K562 (cell line): ENCODE results near the gene HNRNPU. TPM values are rescaled to one million over a fixed set of nuclear protein-coding genes. Genes with fewer than 3 reads are reported as not detected.

Source experiments
- CSDE1 ChIP-seq, 2 experiments: fragments of 450-650 bp; IDR thresholded peaks; 2 replicates each; pipeline ENCODE4 v1.6.1; 2016; ENCODE audit warnings: mild to moderate bottlenecking in 1 of 2
- EHMT2 ChIP-seq: fragments of 450-650 bp; IDR thresholded peaks from 2 replicates; pipeline ENCODE4 v1.6.1; 2018; ENCODE audit warnings: antibody characterized with exemption
- ETV5 ChIP-seq: sonication (generic); formaldehyde crosslinking; IDR thresholded peaks from 2 replicates; pipeline ENCODE4 v1.4.0; 2020; ENCODE audit warnings: low read depth, mild to moderate bottlenecking, missing genetic modification reagents
- FOXK2 ChIP-seq, 2 experiments: fragments of 450-650 bp; IDR thresholded peaks in 1 of 2; conservative IDR thresholded peaks in 1 of 2; 2 replicates each; pipeline ENCODE4 v1.6.1; 2016; ENCODE audit warnings: low read depth in 2 of 2, mild to moderate bottlenecking in 1 of 2
- GATAD2B ChIP-seq: fragments of 450-650 bp; IDR thresholded peaks from 2 replicates; pipeline ENCODE4 v1.6.1; 2017; ENCODE audit warnings: mild to moderate bottlenecking, borderline replicate concordance
- JUN ChIP-seq, 2 experiments: sonication (generic) in 1 of 2; formaldehyde crosslinking in 1 of 2; IDR thresholded peaks; 2 replicates each; pipeline versions ENCODE4 v1.6.1 to v1.8.0; 2012 to 2022; ENCODE audit warnings: borderline replicate concordance in 2 of 2, mild to moderate bottlenecking in 2 of 2, improper control_type of control experiment in 1 of 2, low read depth in 1 of 2, low read length in 1 of 2, missing genetic modification reagents in 1 of 2
- MIER1 ChIP-seq: fragments of 450-650 bp; IDR thresholded peaks from 2 replicates; pipeline ENCODE4 v1.6.1; 2016; ENCODE audit warnings: antibody characterized with exemption, mild to moderate bottlenecking, low read depth
- PYGO2 ChIP-seq: fragments of 450-650 bp; IDR thresholded peaks from 2 replicates; pipeline ENCODE4 v1.6.1; 2016; ENCODE audit warnings: mild to moderate bottlenecking, missing genetic modification characterization, moderate library complexity, missing compliant biosample characterization
- RB1 ChIP-seq: fragments of 450-650 bp; IDR thresholded peaks from 2 replicates; pipeline ENCODE4 v1.6.1; 2017; ENCODE audit warnings: low read depth, mild to moderate bottlenecking
- RBFOX2 ChIP-seq: fragments of 200-400 bp; formaldehyde crosslinking; IDR thresholded peaks from 2 replicates; pipeline ENCODE4 v1.6.1; 2017; ENCODE audit warnings: low read depth, mild to moderate bottlenecking, low read length, moderate library complexity
- SUPT5H ChIP-seq: fragments of 450-650 bp; IDR thresholded peaks from 2 replicates; pipeline ENCODE4 v1.6.1; 2016
- TFAM ChIP-seq: fragments of 250-450 bp; sonication (Bioruptor Pico); conservative IDR thresholded peaks from 2 replicates; pipeline ENCODE4 v1.5.0; 2021; ENCODE audit warnings: mild to moderate bottlenecking, moderate library complexity
- TGIF2 ChIP-seq: sonication (generic); formaldehyde crosslinking; IDR thresholded peaks from 2 replicates; pipeline ENCODE4 v1.8.1; 2022; ENCODE audit warnings: mild to moderate bottlenecking, missing genetic modification reagents, moderate library complexity
- ZBTB8A ChIP-seq: fragments of 450-650 bp; IDR thresholded peaks from 2 replicates; pipeline ENCODE4 v1.6.1; 2018; ENCODE audit warnings: mild to moderate bottlenecking, moderate library complexity; ENCODE audit not compliant: partially characterized antibody
- ZNF165 ChIP-seq: fragments of 250-450 bp; sonication (Bioruptor Pico); IDR thresholded peaks from 2 replicates; pipeline ENCODE4 v1.4.0; 2020; ENCODE audit warnings: borderline replicate concordance
- polyA plus RNA-seq, 8 experiments: library from polyadenylated mRNA; depleted of rRNA in 4 of 8; stranded (reverse) in 5 of 8; unstranded in 3 of 8; fragments of >200 nt; fragmentation: Nextera tagmentation in 2 of 8; fragmentation: Illumina TruSeq in 1 of 8; extraction: Ambion mirVana in 2 of 8; extraction: Trizol in 1 of 8; gene quantifications; 2 replicates each; pipeline versions ENCODE4 v1.2.1 to v1.2.3, GENCODE V29; 2011 to 2014; ENCODE audit warnings: inconsistent platforms in 1 of 8, missing spikeins in 1 of 8
- total RNA-seq, 7 experiments: library from RNA; depleted of rRNA in 6 of 7; stranded (reverse); fragments of >200 nt in 6 of 7; fragmentation: Illumina TruSeq in 2 of 7; extraction: Trizol in 2 of 7; gene quantifications; 2 replicates each; pipeline versions ENCODE4 v1.2.1 to v1.2.3, GENCODE V29; 2011 to 2021; ENCODE audit warnings: low replicate concordance in 1 of 7
- TF ChIP-seq, protein P1 (sequence below), 2 experiments: fragments of 450-650 bp; IDR thresholded peaks; 2 replicates each; pipeline ENCODE4 v1.6.1; 2016
- TF ChIP-seq, protein P2 (sequence below), 2 experiments: fragments of 150-350 bp in 1 of 2; IDR thresholded peaks; 2 replicates each; pipeline ENCODE4 v1.6.1; 2012 to 2016; ENCODE audit warnings: low read depth in 2 of 2, low read length in 2 of 2, mild to moderate bottlenecking in 1 of 2, moderate library complexity in 1 of 2
- TF ChIP-seq, protein P3 (sequence below), 3 experiments: IDR thresholded peaks in 2 of 3; conservative IDR thresholded peaks in 1 of 3; 2 replicates each; pipeline ENCODE4 v1.5.1; 2011 to 2012; ENCODE audit warnings: low read length in 3 of 3, mild to moderate bottlenecking in 3 of 3, control low read depth in 2 of 3, improper control_type of control experiment in 1 of 3, inconsistent platforms in 1 of 3, low read depth in 1 of 3, mixed read lengths in 1 of 3, moderate library complexity in 1 of 3; ENCODE audit not compliant: insufficient read depth in 2 of 3
- TF ChIP-seq, protein P4 (sequence below): sonication (generic); formaldehyde crosslinking; IDR thresholded peaks from 2 replicates; pipeline ENCODE4 v1.9.0; 2022; ENCODE audit warnings: mild to moderate bottlenecking, missing genetic modification reagents

The HNRNPU gene
- total and polyA plus RNA-seq, 9 of the 15 experiments (the other 6 are each of a cell fraction or from before 2014, with no cell fraction given) = 159 to 777 (median 577) TPM

DNA sequence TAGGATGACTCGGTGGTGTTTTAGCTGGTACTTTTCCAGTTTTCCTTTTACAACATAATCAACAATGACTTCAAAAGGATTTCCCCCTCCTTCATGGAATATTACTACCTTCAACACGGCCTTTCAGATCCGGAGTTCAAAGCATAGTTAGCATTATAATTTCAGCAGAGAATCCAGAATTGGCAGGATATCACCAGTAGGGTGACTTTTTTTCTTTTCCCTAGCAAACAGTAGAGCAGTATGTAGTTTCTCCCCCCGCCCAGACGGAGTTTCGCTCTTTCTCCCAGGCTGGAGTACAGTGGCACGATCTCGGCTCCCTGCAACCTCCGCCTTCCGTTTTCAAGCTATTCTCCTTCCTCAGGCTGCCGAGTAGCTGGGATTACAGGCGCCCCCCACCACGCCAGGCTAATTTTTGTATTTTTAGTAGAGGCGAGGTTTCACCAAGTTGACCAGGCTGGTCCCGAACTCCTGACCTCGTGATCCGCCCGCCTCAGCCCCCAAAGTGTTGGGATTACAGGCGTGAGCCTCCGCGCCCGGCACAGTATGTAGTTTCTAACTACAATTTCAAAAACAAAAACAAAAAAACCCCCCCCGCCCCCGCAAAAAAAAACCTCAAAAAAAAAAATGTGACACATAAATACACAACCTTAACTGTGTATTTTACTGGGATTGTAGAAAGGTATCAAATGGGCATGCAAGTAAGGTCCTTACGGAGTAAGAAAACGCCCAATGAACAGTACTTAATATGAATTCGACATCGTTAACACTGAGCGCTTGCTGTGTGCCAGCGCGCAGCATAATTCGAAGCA is 30.4 kb downstream of the HNRNPU start (continued):
- TF ChIP-seq, protein P1, sequence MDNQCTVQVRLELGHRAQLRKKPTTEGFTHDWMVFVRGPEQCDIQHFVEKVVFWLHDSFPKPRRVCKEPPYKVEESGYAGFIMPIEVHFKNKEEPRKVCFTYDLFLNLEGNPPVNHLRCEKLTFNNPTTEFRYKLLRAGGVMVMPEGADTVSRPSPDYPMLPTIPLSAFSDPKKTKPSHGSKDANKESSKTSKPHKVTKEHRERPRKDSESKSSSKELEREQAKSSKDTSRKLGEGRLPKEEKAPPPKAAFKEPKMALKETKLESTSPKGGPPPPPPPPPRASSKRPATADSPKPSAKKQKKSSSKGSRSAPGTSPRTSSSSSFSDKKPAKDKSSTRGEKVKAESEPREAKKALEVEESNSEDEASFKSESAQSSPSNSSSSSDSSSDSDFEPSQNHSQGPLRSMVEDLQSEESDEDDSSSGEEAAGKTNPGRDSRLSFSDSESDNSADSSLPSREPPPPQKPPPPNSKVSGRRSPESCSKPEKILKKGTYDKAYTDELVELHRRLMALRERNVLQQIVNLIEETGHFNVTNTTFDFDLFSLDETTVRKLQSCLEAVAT (IDR thresholded peaks at IDR 0.05) = peak; percentile 11 to 77; a peak in 2 of 4 replicates
- TF ChIP-seq FOXK2 (conservative IDR thresholded peaks at IDR 0.05 in 1 of 2, IDR thresholded peaks at IDR 0.05 in 1 of 2; ENCODE audit: low read depth in 2 of 2) (no peak), MIER1 (peak; percentile 27; the same call in 1 of the 2 replicates), ZBTB8A (no peak), CSDE1 (IDR thresholded peaks at IDR 0.05) (no peak; a peak in 1 of 4 replicates), EHMT2 (no peak), RB1 (0 out of 2 replicates have a peak, but pooled peaks have one; percentile 16), TFAM (no peak), PYGO2 (tag) (no peak), TGIF2 (CRISPR knock-in tag) (no peak), GATAD2B (0 out of 2 replicates have a peak, but pooled peaks have one; percentile 55), RBFOX2 (no peak), SUPT5H (peak; percentile 58), JUN (IDR thresholded peaks at IDR 0.05; ENCODE audit: borderline replicate concordance, low read depth, low read length) (no peak), JUN (CRISPR knock-in tag; IDR thresholded peaks at IDR 0.05; ENCODE audit: borderline replicate concordance) (no peak), ETV5 (CRISPR knock-in tag) (no peak), ZNF165 (no peak)
- TF ChIP-seq, protein P2, sequence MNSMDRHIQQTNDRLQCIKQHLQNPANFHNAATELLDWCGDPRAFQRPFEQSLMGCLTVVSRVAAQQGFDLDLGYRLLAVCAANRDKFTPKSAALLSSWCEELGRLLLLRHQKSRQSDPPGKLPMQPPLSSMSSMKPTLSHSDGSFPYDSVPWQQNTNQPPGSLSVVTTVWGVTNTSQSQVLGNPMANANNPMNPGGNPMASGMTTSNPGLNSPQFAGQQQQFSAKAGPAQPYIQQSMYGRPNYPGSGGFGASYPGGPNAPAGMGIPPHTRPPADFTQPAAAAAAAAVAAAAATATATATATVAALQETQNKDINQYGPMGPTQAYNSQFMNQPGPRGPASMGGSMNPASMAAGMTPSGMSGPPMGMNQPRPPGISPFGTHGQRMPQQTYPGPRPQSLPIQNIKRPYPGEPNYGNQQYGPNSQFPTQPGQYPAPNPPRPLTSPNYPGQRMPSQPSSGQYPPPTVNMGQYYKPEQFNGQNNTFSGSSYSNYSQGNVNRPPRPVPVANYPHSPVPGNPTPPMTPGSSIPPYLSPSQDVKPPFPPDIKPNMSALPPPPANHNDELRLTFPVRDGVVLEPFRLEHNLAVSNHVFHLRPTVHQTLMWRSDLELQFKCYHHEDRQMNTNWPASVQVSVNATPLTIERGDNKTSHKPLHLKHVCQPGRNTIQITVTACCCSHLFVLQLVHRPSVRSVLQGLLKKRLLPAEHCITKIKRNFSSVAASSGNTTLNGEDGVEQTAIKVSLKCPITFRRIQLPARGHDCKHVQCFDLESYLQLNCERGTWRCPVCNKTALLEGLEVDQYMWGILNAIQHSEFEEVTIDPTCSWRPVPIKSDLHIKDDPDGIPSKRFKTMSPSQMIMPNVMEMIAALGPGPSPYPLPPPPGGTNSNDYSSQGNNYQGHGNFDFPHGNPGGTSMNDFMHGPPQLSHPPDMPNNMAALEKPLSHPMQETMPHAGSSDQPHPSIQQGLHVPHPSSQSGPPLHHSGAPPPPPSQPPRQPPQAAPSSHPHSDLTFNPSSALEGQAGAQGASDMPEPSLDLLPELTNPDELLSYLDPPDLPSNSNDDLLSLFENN (IDR thresholded peaks at IDR 0.05; ENCODE audit: low read depth in 2 of 2, low read length in 2 of 2) = no peak
- TF ChIP-seq, protein P3, sequence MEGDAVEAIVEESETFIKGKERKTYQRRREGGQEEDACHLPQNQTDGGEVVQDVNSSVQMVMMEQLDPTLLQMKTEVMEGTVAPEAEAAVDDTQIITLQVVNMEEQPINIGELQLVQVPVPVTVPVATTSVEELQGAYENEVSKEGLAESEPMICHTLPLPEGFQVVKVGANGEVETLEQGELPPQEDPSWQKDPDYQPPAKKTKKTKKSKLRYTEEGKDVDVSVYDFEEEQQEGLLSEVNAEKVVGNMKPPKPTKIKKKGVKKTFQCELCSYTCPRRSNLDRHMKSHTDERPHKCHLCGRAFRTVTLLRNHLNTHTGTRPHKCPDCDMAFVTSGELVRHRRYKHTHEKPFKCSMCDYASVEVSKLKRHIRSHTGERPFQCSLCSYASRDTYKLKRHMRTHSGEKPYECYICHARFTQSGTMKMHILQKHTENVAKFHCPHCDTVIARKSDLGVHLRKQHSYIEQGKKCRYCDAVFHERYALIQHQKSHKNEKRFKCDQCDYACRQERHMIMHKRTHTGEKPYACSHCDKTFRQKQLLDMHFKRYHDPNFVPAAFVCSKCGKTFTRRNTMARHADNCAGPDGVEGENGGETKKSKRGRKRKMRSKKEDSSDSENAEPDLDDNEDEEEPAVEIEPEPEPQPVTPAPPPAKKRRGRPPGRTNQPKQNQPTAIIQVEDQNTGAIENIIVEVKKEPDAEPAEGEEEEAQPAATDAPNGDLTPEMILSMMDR (IDR thresholded peaks at IDR 0.05 in 2 of 3, conservative IDR thresholded peaks at IDR 0.05 in 1 of 3; ENCODE audit: insufficient read depth in 2 of 3, low read depth in 1 of 3, low read length in 3 of 3) = peak in 2 of 3 experiments; percentile 44 to 48; a peak in 3 of 6 replicates
- TF ChIP-seq, protein P4, sequence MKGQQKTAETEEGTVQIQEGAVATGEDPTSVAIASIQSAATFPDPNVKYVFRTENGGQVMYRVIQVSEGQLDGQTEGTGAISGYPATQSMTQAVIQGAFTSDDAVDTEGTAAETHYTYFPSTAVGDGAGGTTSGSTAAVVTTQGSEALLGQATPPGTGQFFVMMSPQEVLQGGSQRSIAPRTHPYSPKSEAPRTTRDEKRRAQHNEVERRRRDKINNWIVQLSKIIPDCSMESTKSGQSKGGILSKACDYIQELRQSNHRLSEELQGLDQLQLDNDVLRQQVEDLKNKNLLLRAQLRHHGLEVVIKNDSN (CRISPR knock-in tag) = no peak
